ENCODE results near the gene RASA4.
"Not testable (repeated sequence)": the region's sequence is repeated elsewhere in the genome, so short reads cannot be mapped to it uniquely, and the experiment has no call there.

DNA sequence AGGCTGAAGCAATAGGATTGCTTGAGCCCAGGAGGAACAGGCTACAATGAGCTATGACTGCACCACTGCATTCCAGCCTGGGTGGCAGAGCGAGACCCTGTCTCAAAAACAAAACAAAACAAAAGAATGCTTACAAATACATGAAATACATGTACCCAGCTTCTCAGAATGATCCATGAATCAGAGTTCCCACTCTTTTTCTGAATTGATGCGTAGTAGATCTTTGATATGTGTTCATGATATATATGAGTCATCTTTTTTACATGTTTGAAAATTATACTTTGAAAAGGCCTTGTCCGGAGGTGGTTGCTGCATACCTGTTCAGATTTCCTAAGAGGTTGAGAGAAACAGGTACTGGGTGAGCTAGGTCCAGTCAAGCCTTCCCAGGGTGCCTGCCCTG lies 40.2 kb downstream of the RASA4 start:
- TF ChIP-seq, protein P1, sequence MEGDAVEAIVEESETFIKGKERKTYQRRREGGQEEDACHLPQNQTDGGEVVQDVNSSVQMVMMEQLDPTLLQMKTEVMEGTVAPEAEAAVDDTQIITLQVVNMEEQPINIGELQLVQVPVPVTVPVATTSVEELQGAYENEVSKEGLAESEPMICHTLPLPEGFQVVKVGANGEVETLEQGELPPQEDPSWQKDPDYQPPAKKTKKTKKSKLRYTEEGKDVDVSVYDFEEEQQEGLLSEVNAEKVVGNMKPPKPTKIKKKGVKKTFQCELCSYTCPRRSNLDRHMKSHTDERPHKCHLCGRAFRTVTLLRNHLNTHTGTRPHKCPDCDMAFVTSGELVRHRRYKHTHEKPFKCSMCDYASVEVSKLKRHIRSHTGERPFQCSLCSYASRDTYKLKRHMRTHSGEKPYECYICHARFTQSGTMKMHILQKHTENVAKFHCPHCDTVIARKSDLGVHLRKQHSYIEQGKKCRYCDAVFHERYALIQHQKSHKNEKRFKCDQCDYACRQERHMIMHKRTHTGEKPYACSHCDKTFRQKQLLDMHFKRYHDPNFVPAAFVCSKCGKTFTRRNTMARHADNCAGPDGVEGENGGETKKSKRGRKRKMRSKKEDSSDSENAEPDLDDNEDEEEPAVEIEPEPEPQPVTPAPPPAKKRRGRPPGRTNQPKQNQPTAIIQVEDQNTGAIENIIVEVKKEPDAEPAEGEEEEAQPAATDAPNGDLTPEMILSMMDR (IDR thresholded peaks at IDR 0.05; ENCODE audit: low read depth, low read length, poor library complexity, severe bottlenecking), result not testable (repeated sequence)
- TF ChIP-seq EZH2phosphoT487 (IDR thresholded peaks at IDR 0.05; ENCODE audit: borderline replicate concordance, low read length), result not testable (repeated sequence)

Data from DOHH2 (cell line).